HG03097 (cell line): ENCODE data around the gene LRRC3.

Source experiments
- ATAC-seq: cut with Tn5 transposase; IDR thresholded peaks from one replicate; pipeline ENCODE4 v1.9.1; 2021; ENCODE audit not compliant: unreplicated experiment, low FRiP score

The LRRC3 gene

DNA sequence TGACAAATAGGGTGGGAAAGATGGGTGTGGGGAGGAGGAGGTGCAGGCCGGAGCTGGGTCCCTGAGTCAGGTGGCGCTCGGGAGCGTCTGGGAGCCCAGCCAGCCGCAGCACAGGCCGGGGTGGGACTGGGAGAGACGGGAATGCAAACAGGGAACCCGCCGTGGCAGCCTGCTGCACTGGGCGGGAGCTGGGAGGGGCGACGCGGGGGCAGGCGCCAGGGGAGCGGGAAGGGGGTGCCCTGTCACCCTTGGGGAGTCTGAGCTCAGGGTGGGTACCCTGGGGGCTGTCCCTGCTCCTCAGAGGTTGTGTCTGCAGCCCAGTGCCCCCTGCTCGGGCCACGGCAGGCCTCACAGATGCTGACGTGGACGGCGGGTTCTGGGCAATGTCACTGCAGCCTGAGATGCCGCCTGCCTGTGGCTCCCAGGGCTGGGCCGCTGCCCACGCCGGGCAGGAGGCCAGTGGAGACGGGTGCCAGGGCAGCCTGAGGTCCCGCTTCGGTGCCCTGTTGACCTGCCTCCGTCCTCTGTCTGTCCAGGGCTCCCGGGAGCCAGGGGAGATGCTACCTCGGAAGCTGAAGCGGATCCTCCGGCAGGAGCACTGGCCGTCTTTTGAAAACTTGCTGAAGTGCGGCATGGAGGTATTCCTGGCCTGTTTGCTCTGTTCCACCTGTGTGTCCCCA, 16.6 kb upstream of the LRRC3 start:
- no peak for ATAC-seq

DNA sequence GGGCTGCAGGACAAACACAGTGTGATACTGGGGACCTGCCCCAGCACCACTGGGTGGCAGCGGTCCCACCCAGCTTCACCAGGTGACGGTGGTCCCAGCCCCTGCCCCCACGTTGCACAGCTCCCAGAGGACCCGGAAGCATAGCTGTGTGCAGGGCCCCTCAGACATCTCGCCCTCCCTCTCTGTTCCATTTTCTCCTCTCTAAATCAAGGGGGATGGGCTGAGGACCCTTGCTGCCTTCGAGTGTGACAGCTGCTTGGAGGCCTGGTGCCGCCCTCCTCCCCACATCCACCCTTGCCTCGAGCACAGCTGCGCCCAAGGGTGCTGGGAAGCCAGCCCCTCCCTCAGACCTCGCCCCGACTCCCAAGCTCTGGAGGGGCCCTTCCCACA, 16.1 kb upstream of the LRRC3 start:
- ATAC-seq = no peak

DNA sequence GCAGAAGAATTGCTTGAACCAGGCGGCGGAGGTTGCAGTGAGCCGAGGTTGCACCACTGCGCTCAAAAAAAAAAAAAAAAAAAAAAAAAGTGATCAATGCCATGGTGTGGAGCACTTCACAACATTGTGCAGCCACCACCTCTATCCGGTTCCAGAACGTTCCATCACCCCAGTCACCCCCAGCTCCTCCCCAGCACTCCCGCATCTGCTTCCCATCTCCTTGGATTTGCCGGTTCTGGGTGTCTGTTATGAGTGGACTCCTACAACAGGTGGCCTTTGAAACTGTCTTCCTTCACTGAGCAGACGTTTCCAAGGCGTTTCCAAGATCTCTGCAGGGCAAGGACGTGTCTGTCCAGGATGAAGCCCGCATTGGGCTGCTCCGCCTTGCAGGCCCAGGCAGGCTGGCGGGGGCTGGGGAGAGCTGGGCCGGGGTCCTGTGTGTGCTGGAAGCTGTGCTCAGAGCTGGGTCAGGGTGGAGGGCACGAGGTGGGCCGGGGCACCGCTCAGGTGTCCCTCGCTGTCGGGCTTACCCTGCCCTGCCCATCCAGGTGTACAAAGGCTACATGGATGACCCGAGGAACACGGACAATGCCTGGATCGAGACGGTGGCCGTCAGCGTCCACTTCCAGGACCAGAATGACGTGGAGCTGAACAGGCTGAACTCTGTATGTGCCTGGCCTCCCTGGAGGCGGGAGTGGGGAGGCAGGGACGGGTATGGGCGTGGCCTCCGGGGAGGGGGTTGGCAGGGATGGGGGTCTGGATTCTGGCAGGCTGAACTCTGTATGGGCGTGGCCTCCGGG, 14.9 kb upstream of the LRRC3 start:
- ATAC-seq = no peak

DNA sequence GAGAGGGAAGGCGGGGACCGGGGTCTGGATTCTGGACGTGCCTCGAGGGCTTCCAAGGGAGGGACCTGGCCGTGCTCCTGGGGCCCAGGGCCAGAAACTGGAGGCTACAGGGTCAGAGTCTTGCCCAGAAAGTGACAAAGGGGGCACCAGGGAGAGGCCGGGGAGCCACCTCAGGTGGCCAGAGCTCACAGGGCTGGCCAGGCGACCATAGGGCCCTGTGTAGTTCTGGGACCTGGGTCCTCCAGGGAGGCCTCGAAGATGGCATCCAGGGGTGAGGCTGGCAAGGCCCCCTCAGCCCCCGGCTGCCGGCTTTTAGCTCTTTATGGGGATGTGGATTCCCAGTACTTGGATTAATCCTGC, 14.3 kb upstream of the LRRC3 start:
- no peak for ATAC-seq

DNA sequence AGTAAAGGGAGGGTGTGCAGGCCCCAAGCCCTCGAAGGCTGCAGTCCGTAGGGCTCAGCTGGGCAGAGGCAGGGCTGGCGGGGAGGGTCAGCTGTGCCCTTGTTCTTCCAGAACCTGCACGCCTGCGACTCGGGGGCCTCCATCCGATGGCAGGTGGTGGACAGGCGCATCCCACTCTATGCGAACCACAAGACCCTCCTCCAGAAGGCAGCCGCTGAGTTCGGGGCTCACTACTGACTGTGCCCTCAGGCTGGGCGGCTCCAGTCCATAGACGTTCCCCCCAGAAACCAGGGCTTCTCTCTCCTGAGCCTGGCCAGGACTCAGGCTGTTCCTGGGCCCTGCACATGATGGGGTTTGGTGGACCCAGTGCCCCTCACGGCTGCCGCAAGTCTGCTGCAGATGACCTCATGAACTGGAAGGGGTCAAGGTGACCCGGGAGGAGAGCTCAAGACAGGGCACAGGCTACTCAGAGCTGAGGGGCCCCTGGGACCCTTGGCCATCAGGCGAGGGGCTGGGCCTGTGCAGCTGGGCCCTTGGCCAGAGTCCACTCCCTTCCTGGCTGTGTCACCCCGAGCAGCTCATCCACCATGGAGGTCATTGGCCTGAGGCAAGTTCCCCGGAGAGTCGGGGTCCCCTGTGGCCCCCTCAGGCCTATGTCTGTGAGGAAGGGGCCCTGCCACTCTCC, 13.6 kb upstream of the LRRC3 start:
- no peak for ATAC-seq

DNA sequence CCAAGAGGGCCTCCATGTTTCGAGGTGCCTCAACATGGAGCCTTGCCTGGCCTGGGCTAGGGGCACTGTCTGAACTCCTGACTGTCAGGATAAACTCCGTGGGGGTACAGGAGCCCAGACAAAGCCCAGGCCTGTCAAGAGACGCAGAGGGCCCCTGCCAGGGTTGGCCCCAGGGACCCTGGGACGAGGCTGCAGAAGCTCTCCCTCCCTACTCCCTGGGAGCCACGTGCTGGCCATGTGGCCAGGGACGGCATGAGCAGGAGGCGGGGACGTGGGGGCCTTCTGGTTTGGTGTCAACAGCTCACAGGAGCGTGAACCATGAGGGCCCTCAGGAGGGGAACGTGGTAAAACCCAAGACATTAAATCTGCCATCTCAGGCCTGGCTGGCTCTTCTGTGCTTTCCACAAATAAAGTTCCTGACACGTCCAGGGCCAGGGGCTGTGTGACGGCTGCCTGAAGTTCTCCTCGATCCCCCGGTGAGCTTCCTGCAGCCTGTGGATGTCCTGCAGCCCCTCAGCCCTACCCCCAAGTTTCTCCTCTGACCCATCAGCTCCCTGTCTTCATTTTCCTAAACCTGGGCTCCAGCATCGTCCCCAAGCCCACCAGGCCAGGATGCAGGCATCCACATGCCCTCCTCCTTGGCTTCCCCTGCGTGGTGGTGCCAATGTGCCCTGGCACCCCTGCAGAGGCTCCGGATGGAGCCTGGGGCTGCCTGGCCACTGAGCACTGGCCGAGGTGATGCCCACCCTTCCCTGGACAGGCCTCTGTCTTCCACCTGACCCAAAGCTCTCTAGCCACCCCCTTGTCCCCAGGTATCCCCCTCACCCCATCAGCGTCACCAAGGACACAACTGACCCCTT, 12.8 kb upstream of the LRRC3 start:
- ATAC-seq = no peak

DNA sequence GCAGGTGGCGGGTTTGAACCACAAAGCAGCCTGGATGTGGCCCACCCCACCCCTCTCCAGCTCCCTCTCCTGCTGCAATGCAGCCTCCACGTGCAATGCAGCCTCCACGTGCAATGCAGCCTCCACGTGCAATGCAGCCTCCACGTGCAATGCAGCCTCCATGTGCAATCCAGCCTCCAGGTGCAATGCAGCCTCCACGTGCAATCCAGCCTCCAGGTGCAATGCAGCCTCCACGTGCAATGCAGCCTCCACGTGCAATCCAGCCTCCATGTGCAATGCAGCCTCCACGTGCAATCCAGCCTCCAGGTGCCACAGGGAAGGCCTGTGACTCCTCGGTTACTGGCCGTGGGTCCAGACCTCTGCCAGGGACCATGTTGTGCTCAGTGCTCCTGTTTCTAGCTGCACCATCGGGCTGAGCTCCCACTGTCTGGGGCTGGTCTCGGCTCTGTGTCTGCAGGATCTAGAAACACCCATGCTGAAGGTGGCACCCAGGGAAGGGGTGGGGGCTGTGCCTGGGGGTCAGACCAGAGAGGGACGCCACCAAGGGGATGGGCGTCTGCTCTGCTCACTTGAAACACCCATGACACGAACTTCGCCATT, 11.9 kb upstream of the LRRC3 start:
- ATAC-seq = no peak

DNA sequence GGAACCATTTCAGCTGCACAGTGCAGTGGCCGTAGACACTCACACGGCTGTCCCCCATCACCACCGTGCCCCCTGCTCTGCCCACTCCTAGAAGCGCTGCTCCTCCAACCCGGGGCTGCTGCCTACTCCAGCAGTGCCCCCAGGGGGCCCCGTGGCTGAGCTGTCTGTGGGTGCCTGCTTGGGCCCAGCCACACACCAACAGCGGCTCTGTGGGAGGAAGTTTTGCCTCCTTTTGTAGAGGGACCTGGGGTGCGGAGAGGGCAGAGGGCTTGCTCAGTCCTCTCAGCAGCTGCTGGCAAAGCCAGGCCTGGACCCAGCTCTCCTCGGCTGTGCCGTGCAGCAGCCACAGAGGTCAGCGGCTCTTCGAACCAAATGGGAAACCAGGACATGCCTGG, 11.4 kb upstream of the LRRC3 start:
- no peak for ATAC-seq

DNA sequence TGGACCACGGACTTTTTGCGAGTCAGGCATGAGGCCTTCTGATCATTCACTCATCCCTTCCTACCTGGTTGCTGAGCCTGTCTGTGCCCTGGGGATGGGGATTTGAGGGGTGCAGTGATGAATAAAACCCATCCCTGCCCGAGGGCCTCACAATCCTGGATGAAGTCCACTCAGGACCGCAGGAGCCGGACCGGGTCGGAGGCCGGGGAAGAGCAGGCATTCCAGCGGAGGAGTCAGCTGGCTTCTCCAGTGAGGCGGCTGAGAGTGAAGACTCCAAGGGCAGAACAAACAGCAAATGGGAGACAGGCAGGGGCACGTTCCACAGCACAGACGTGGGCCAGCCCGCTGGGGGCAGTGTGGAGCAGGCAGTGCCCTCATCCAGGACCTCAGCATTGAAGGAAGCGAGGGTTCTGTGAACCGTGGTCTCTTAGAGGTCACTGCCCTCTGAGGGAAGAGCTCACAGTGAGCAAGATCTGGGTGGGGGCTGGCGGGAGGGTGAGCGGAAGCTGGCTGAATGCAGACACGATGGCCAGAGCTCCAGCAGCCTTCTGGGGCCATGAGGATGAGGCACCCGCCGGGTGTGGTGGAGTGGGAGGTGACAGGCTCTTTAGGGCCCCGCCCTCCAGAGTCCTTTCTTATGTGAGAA, 10.9 kb upstream of the LRRC3 start:
- no peak for ATAC-seq

DNA sequence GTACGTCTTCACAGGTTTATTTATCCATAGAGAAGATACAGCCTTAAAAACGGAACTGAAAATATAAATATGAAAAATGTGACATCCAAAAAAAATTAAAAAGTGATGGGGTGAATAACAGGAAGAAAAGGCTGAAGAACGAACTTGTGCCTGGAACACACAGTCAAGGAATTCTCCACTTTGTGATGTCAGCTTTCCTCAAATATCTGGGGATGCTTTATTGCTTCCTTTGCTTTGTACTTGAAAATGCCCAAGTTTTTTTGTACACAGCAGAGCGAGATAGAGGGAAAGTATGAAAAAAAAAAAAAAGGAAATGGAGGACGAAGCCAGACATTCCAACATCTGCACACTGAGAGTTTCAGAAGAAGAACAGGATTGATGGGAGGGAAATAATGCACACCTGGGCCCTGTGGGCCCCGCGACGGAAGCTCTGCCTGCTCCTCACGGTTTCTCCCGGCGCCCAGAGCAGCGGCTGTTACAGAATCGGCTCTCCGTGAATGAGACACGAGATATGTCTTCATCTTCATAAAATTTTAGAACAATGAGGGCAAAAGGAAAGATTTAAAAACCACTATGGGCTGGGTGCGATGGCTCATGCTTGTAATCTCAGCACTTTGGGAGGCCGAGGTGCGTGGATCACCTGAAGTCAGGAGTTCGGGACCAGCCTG, 10.0 kb upstream of the LRRC3 start:
- ATAC-seq = no peak

DNA sequence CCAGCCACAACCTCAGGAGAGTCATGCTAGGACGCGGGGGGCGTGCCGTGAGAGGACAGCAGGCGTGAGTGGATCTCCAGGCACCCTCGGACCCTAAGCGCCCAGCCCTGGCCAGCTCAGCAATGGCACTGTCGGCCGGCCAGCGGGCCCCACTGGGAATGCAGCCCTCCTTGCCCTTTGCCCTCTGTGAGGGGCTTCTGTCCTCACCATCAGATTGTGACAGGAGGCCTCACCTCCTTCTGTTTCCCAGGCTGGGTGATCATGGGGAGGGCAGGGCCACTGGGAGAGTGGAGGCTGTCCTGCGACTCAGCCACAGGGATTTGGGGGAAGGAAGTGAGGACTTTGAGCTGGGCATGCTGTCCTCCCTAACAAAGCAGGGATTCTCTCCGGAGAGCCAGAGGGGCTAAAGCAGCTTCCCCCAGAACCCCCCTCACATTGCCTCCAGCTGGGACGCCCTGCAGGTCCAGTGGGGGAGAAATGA, 6.6 kb upstream of the LRRC3 start:
- no peak for ATAC-seq

DNA sequence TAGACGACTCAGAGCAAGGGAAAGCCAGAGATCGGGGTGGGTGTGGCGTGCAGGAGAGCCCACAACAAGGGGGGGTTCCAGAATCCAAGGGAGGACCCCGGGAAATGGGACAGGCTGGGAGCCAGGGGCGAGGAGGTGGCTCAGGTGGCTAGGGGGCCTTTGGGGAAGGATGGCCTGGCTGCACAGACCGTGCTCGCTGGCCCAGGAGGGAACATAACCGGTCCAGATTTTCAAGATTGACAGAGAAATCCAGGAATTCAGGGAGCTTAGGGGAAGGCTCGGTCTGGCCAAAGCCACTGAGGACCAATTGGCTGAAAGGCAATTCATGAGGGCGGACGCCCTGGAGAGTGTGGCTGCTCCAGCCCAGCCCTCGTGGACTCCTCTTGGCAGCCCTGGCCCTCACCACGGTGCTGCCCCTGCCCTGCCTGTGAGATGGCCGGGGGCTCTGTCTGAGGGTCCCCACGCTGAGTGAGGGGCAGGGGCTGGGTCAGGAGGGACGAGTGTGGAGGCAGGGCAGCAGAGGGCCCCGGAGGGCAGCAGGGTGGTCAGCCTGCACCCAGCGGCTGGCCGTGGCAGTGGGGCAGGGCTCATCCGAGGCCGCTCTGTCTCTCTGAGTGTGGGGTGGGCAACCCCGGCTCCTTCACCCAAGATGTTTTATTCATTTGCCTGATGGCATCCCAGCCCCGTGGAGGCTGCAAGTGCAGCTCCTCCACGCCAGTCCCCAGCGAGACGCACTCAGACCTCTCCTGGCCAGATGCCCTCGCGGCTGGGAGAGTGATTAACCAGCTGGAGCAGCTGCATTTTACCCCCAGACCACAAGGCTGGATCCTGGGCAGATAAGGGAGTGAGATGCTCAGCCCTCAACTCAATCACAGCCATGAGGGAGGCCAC, 5.6 kb upstream of the LRRC3 start:
- no peak for ATAC-seq

DNA sequence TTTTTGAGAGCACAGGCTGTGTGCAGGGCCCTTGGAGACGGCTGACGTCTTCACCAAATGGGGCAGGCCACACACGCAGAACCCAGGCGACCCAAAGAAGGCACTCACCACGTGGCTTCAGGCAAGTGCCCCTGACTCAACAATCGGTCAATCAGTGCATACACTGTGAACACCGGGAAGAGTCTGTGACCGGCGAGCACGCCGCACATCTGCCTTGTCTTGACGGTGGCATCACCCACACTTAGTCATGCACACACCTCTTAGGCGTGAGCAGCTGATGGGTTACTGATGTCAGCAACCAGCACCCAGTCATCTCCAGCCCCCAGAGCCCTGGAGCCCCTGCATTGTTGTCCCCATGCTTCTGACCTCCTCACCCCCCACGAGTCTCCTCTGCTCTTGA, 4.9 kb upstream of the LRRC3 start:
- no peak for ATAC-seq

DNA sequence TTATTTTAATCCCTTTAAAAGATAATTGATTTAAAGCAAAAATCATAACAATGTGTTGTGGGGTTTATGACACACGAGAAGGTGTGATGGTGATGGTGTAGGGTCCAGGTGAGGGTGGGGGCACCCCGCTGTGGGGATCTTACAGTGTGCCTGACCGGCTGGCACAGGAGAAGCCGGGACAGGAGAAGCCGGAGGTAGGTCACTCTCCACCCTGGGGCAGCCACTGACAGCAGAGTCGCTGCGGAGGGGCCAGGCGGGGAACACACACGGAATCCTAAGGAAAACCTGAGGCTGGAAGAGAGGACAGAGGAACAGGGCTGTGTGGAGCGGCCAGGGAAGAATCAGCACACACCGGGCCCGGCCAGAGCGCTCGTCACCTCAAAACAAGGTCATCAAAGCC, 4.3 kb upstream of the LRRC3 start:
- ATAC-seq = no peak

DNA sequence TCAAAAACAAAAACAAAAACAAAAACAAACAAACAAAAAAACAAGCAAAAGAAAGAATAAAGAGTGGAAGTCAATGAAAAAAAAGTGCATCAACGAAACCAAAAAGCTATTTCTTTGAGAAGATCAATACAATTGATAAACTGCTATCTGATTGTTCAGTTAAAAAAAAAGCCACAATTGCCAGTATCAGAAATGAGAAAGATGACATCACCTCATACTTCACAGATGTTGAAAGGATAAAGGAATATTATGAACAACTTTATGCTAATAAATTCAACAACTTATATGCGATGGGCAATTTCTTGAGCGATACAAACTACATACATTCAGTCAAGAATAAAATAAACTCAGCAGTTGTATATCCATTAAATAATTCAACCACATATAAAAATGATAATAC, 2.2 kb upstream of the LRRC3 start:
- ATAC-seq = no peak

DNA sequence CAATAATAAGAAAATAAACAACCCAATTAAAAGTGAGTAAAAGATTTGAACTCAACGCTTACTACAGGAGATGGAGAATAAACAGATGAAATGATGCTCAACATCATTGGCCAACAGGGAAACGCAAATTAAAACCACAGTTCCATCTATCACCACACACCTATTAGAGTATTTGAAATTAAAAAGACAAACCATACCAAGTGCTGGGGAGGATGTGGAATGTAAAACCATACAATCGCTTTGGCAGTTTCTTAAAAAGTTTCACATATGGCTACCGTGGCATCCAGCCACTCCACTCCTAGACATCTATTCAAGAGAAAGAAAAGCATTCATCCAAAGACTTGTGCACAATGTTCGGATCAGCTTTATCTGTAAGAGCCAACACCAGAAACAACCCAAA, 1.3 kb upstream of the LRRC3 start:
- ATAC-seq = no peak

DNA sequence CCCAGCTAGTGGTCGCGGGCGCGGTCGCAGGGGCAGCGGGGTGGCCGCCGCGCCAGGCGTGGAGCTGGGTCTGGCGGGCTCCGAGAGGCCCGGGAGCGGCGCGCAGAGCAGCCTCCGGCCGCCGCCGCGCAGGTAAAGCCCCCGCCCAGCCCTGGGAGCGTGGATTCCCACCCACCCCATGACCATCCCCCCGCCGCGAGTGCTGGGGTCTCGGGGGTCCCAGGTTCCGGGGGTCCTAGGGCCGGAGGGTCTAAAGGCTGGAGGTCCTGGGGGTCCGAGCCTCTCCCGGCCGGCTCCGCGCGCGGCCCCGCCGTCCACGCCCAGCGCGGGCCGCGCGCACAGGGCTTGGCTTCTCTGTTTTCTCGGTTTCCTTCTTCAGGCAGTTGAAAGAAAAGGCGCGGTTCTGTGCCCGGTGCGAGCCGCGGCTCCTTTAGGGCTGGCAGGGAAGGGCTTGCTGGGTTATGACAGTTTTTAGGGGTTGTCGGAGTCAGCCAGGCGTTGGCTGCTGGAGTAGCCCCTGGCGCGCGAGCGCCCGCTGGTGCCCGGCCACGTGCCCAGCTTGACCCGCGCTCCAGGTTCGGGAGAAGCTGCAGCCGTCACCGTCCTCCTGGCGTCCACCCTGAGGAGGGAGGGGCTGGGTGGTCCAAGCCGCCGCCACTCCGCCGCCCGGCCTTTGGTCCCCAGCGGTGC, 359 bp downstream of the LRRC3 start:
- no peak for ATAC-seq
